H1 (cell line): Measurements from ENCODE around the gene PLVAP. TPM values are rescaled to one million over a fixed set of nuclear protein-coding genes. Genes with fewer than 3 reads are reported as not detected.

Experiments
- CTCF ChIA-PET: fragments of 300-600 bp; sonication (Branson Sonifier 250); formaldehyde crosslinking; loops from one replicate; lab custom pipeline; 2021; ENCODE audit not compliant: partially characterized antibody; lab: Charles Lee
- POLR2A ChIA-PET: fragments of 300-600 bp; sonication (Branson Sonifier 250); formaldehyde crosslinking; loops from one replicate; lab custom pipeline; 2021; ENCODE audit warnings: inconsistent platforms; ENCODE audit not compliant: partially characterized antibody; lab: Charles Lee
- DNase-seq, 2 experiments: peaks; one replicate each; pipeline versions ENCODE4 v3.0.0 to v3.0.0-alpha.2; 2010 to 2022; ENCODE audit warnings: low spot score in 2 of 2, low read depth in 1 of 2, mixed read lengths in 1 of 2
- FAIRE-seq: peaks from 2 replicates; lab custom pipeline; 2011; peaks lifted over from hg19 to GRCh38; lab: Jason Lieb, UNC
- H2AFZ ChIP-seq: 2 replicates; pipeline ENCODE4 v1.8.1; 2012; ENCODE audit warnings: low read length, inconsistent platforms
- H2AK5ac ChIP-seq: 2 replicates; pipeline ENCODE4 v1.6.1; 2013; ENCODE audit warnings: low read depth, low read length
- H2BK120ac ChIP-seq: replicated peaks from 2 replicates; pipeline ENCODE3; 2013; ENCODE audit warnings: low read depth, low read length, inconsistent platforms
- H2BK12ac ChIP-seq: 2 replicates; pipeline ENCODE4 v1.6.1; 2013; ENCODE audit warnings: low read depth, low read length
- H2BK15ac ChIP-seq: 2 replicates; pipeline ENCODE4 v1.6.1; 2013; ENCODE audit warnings: low read length
- H2BK20ac ChIP-seq: 2 replicates; pipeline ENCODE4 v1.6.1; 2013; ENCODE audit warnings: low read length
- H2BK5ac ChIP-seq: 2 replicates; pipeline ENCODE4 v1.6.1; 2013; ENCODE audit warnings: low read depth, low read length
- H3K14ac ChIP-seq: 2 replicates; pipeline ENCODE4 v1.6.1; 2013; ENCODE audit warnings: inconsistent platforms; ENCODE audit not compliant: insufficient read length
- H3K18ac ChIP-seq: 2 replicates; pipeline ENCODE4 v1.6.1; 2013; ENCODE audit warnings: low read length; ENCODE audit errors: extremely low read depth
- H3K23ac ChIP-seq: 2 replicates; pipeline ENCODE4 v1.6.1; 2013; ENCODE audit warnings: inconsistent platforms; ENCODE audit not compliant: insufficient read length
- H3K23me2 ChIP-seq: 2 replicates; pipeline ENCODE4 v1.6.1; 2013; ENCODE audit warnings: low read depth, low read length
- H3K27ac ChIP-seq: 2 replicates; pipeline ENCODE4 v1.6.1; 2011; ENCODE audit warnings: low read depth, low read length, inconsistent platforms
- H3K27me3 ChIP-seq, 4 experiments: replicated peaks in 1 of 4; 1 replicate in 1 of 4; 2 replicates in 3 of 4; pipeline versions ENCODE4 v1.6.1 to v1.8.1; 2011 to 2013; ENCODE audit warnings: low read length in 3 of 4, mild to moderate bottlenecking in 3 of 4, inconsistent platforms in 2 of 4, mixed read lengths in 2 of 4, moderate library complexity in 1 of 4; ENCODE audit not compliant: control insufficient read depth in 3 of 4, insufficient read depth in 3 of 4; ENCODE audit errors: extremely low read depth in 1 of 4
- H3K36me3 ChIP-seq, 4 experiments: 2 replicates each; pipeline versions ENCODE4 v1.6.1 to v1.8.1; 2011 to 2013; ENCODE audit warnings: mild to moderate bottlenecking in 4 of 4, low read length in 3 of 4, moderate library complexity in 2 of 4, control low read depth in 1 of 4, inconsistent platforms in 1 of 4; ENCODE audit not compliant: insufficient read depth in 4 of 4, control insufficient read depth in 2 of 4
- H3K4ac ChIP-seq: replicated peaks from 2 replicates; pipeline ENCODE3; 2013; ENCODE audit warnings: low read length, low read depth, mixed read lengths, inconsistent platforms; ENCODE audit not compliant: insufficient read length
- H3K4me1 ChIP-seq, 4 experiments: replicated peaks in 1 of 4; 1 replicate in 1 of 4; 2 replicates in 3 of 4; pipeline versions ENCODE4 v1.6.1 to v1.8.1; 2011 to 2013; ENCODE audit warnings: low read length in 3 of 4, inconsistent platforms in 2 of 4, mixed read lengths in 1 of 4; ENCODE audit not compliant: insufficient read depth in 4 of 4, control insufficient read depth in 3 of 4
- H3K4me2 ChIP-seq, 2 experiments: 2 replicates each; pipeline versions ENCODE4 v1.6.1 to v1.8.1; 2011 to 2013; ENCODE audit warnings: low read depth in 2 of 2, low read length in 2 of 2, control low read depth in 1 of 2, inconsistent platforms in 1 of 2, mild to moderate bottlenecking in 1 of 2; ENCODE audit not compliant: insufficient read depth in 1 of 2
- H3K4me3 ChIP-seq, 4 experiments: fragments of 200-600, 300-600 bp in 1 of 4; sonication (generic), shearing (Covaris generic), sonication (Bioruptor Twin) in 1 of 4; 2 replicates each; pipeline versions ENCODE4 v1.5.1 to v1.8.1; 2011 to 2016; ENCODE audit warnings: low read length in 4 of 4, low read depth in 3 of 4, control low read depth in 2 of 4, inconsistent platforms in 2 of 4, mild to moderate bottlenecking in 2 of 4, mixed read lengths in 1 of 4, moderate library complexity in 1 of 4; ENCODE audit not compliant: insufficient read depth in 2 of 4; ENCODE audit errors: extremely low read depth in 1 of 4
- H3K56ac ChIP-seq: replicated peaks from 2 replicates; pipeline ENCODE3; 2013; ENCODE audit warnings: low read depth, mild to moderate bottlenecking, mixed read lengths, low read length, inconsistent platforms; ENCODE audit not compliant: insufficient read length
- H3K79me1 ChIP-seq: 2 replicates; pipeline ENCODE4 v1.6.1; 2013; ENCODE audit warnings: low read depth, low read length, control low read depth
- H3K79me2 ChIP-seq, 2 experiments: 2 replicates each; pipeline versions ENCODE4 v1.6.1 to v1.8.1; 2012 to 2013; ENCODE audit warnings: low read length in 2 of 2, mild to moderate bottlenecking in 2 of 2, inconsistent platforms in 1 of 2; ENCODE audit not compliant: insufficient read depth in 2 of 2, control insufficient read depth in 1 of 2
- H3K9ac ChIP-seq, 4 experiments: replicated peaks in 1 of 4; 1 replicate in 1 of 4; 2 replicates in 3 of 4; pipeline versions ENCODE4 v1.6.1 to v1.8.1; 2011 to 2013; ENCODE audit warnings: low read depth in 3 of 4, low read length in 3 of 4, control low read depth in 2 of 4, mild to moderate bottlenecking in 2 of 4, moderate library complexity in 2 of 4, inconsistent platforms in 1 of 4; ENCODE audit errors: extremely low read depth in 1 of 4
- H3K9me3 ChIP-seq, 2 experiments: 2 replicates each; pipeline versions ENCODE4 v1.6.1 to v1.8.1; 2012 to 2013; ENCODE audit warnings: mild to moderate bottlenecking in 2 of 2, moderate library complexity in 2 of 2, control low read depth in 1 of 2, inconsistent platforms in 1 of 2, low read depth in 1 of 2, low read length in 1 of 2, mixed read lengths in 1 of 2; ENCODE audit not compliant: insufficient read depth in 2 of 2
- H4K20me1 ChIP-seq, 2 experiments: replicated peaks in 1 of 2; 2 replicates each; pipeline versions ENCODE3 to v1.8.1; 2011 to 2013; ENCODE audit warnings: inconsistent platforms in 2 of 2, low read length in 2 of 2, mild to moderate bottlenecking in 1 of 2; ENCODE audit not compliant: insufficient read depth in 2 of 2, control insufficient read depth in 1 of 2
- H4K5ac ChIP-seq: 2 replicates; pipeline ENCODE4 v1.6.1; 2013; ENCODE audit warnings: low read length, low read depth, mixed read lengths, inconsistent platforms; ENCODE audit not compliant: insufficient read length
- H4K8ac ChIP-seq: 2 replicates; pipeline ENCODE4 v1.8.0; 2013; ENCODE audit warnings: mild to moderate bottlenecking, moderate library complexity, low read length, inconsistent platforms; ENCODE audit not compliant: insufficient read depth; ENCODE audit errors: extremely low read depth
- H4K91ac ChIP-seq: replicated peaks from 2 replicates; pipeline ENCODE3; 2013; ENCODE audit warnings: low read length, mixed read lengths, inconsistent platforms; ENCODE audit not compliant: insufficient read length
- ASH2L ChIP-seq: fragments of 200-600, 300-600 bp; sonication (generic); IDR thresholded peaks from one replicate; pipeline ENCODE4 v1.7.1; 2017; ENCODE audit warnings: low read length
- BACH1 ChIP-seq: IDR thresholded peaks from 2 replicates; pipeline ENCODE4 v1.6.1; 2012; ENCODE audit warnings: low read length, improper control_type of control experiment
- CREB1 ChIP-seq: IDR thresholded peaks from 2 replicates; pipeline ENCODE4 v1.6.1; 2012; ENCODE audit warnings: inconsistent platforms
- EZH2 ChIP-seq: fragments of 200-600 bp; sonication (generic); IDR thresholded peaks from 2 replicates; pipeline ENCODE4 v1.7.1; 2012; ENCODE audit warnings: low read depth, mild to moderate bottlenecking, moderate library complexity, low read length, inconsistent platforms; ENCODE audit not compliant: severe bottlenecking
- FOSL1 ChIP-seq: IDR thresholded peaks from 2 replicates; pipeline ENCODE4 v1.6.1; 2011; ENCODE audit warnings: mild to moderate bottlenecking, low read depth, low read length, moderate library complexity; ENCODE audit not compliant: insufficient read depth
- MAFK ChIP-seq: IDR thresholded peaks from 2 replicates; pipeline ENCODE4 v1.6.1; 2012; ENCODE audit warnings: low read depth, mild to moderate bottlenecking, improper control_type of control experiment, low read length
- MAX ChIP-seq: IDR thresholded peaks from 2 replicates; pipeline ENCODE4 v1.6.1; 2012; ENCODE audit warnings: inconsistent platforms
- NANOG ChIP-seq: IDR thresholded peaks from 2 replicates; pipeline ENCODE4 v1.6.1; 2011; ENCODE audit warnings: low read length, low read depth, mild to moderate bottlenecking, inconsistent platforms; ENCODE audit not compliant: insufficient read depth, poor library complexity, severe bottlenecking
- SIRT6 ChIP-seq: IDR thresholded peaks from one replicate; pipeline ENCODE4 v1.7.1; 2012; ENCODE audit warnings: low read length, inconsistent platforms
- TAF7 ChIP-seq: optimal IDR thresholded peaks from 2 replicates; pipeline ENCODE3; 2011; ENCODE audit warnings: low read depth, mild to moderate bottlenecking, inconsistent platforms, low read length, moderate library complexity, borderline replicate concordance
- WGBS, 2 experiments: shearing (Covaris generic) in 1 of 2; methylation state at CpG; one replicate each; pipeline versions ENCODE4 v1.1.6 to v1.1.7; 2013 to 2015; ENCODE audit warnings: low lambda C conversion rate in 2 of 2, mixed read lengths in 2 of 2, inconsistent platforms in 1 of 2, low coverage in 1 of 2, missing lambda C conversion rate in 1 of 2; ENCODE audit not compliant: insufficient replicate concordance in 2 of 2, insufficient coverage in 1 of 2, insufficient read length in 1 of 2; ENCODE audit errors: extremely low coverage in 1 of 2, missing lambda C conversion rate in 1 of 2; 5-methylcytosine and 5-hydroxymethylcytosine counted together
- polyA plus RNA-seq, 7 experiments: library from polyadenylated mRNA; depleted of rRNA in 3 of 7; stranded (reverse) in 5 of 7; unstranded in 2 of 7; fragments of >200 nt in 5 of 7; fragments of 200-250 nt in 2 of 7; gene quantifications; 1 replicate in 5 of 7; 2 replicates in 1 of 7; 4 replicates in 1 of 7; pipeline versions ENCODE4 v1.2.1 to v1.2.3, GENCODE V29; 2011 to 2013; ENCODE audit warnings: missing spikeins in 2 of 7, mixed read lengths in 2 of 7
- total RNA-seq: library from RNA; stranded (reverse); fragmentation: NEBNext Ultra II Directional; extraction: Animal tissue kit (Norgen Biotek cat#: 25700); gene quantifications from 2 replicates; pipeline ENCODE4 v1.2.1, GENCODE V29; 2021
- TF ChIP-seq, protein P1 (sequence below): IDR thresholded peaks from 2 replicates; pipeline ENCODE4 v1.6.1; 2012; ENCODE audit warnings: inconsistent platforms

The PLVAP gene
- total and polyA plus RNA-seq, 2 of the 8 experiments (the other 6 are each of a cell fraction or from before 2014, with no cell fraction given), result 0.32 TPM; not detected in 1

- Histone ChIP-seq H3K79me1 (no peaks in the 10 kb centered on the region), H3K9me3 (no peaks in the 10 kb centered on the region), H3K36me3 (no peaks in the 10 kb centered on the region), H2BK15ac (no peak overlapping the region), H2AFZ (peak overlapping the region; percentile 68), H2BK20ac (no peak overlapping the region), H3K23me2 (peaks cover 11% of the 10 kb centered on the region), H4K91ac (no peak overlapping the region), H3K27me3 (peaks cover 0 to 5% (median 0%) of the 10 kb centered on the region in 4 experiments; a peak in 2 of 7 replicates), H4K20me1 (no peaks in the 10 kb centered on the region), H4K8ac (no peak overlapping the region), H3K27ac (no peak overlapping the region), H3K18ac (peak overlapping the region; percentile 48; the same call in 1 of the 2 replicates), H2BK120ac (no peak overlapping the region), H3K4me3 (peak overlapping the region; percentile 41 to 74 (median 58)), H3K56ac (no peak overlapping the region), H2BK5ac (no peak overlapping the region; the same call in 1 of the 2 replicates), H2AK5ac (no peak overlapping the region), H2BK12ac (0 out of 2 replicates have a peak overlapping the region, but pooled peaks have one; percentile 81), H3K23ac (no peak overlapping the region), H3K9ac (peak overlapping the region in 1 of 4 experiments; percentile 20; a peak in 1 of 7 replicates), H3K4me2 (peak overlapping the region; percentile 92 to 98), H3K4me1 (peaks cover 0 to 6% (median 3%) of the 10 kb centered on the region in 4 experiments; a peak in 4 of 7 replicates), H3K79me2 (no peaks in the 10 kb centered on the region), H4K5ac (no peak overlapping the region), H3K4ac (no peak overlapping the region), H3K14ac (no peak overlapping the region)
- DNase-seq, result peak in 1 of 2 experiments; percentile 57
- WGBS, 2 experiments, result 18% methylated on average over 19 of the region's 26 CpGs; no CpG with 5 or more reads in 1 of the 2 experiments
- POLR2A ChIA-PET, result interaction anchor here (0.6 to 1.6 kb wide), 5 partner anchors 13 to 304 kb away, joined by 3 to 8 read pairs (median 3); partner anchors contain the start of gene BST2
- CTCF ChIA-PET, result interaction anchor here (0.7 to 13.5 kb wide), 13 partner anchors 9 to 105 kb away, joined by 3 to 153 read pairs (median 4); partner anchors contain the start of gene BST2
- FAIRE-seq, result peak; percentile 13
- no peak for TF ChIP-seq NANOG
- TF ChIP-seq FOSL1, result no peak
- TF ChIP-seq EZH2, result no peak
- no peak for TF ChIP-seq MAX
- no peak for TF ChIP-seq MAFK
- TF ChIP-seq BACH1, result no peak
- TF ChIP-seq TAF7, result no peak
- TF ChIP-seq ASH2L, result no peak
- no peak for TF ChIP-seq CREB1
- TF ChIP-seq SIRT6, result no peak
- TF ChIP-seq, protein P1, sequence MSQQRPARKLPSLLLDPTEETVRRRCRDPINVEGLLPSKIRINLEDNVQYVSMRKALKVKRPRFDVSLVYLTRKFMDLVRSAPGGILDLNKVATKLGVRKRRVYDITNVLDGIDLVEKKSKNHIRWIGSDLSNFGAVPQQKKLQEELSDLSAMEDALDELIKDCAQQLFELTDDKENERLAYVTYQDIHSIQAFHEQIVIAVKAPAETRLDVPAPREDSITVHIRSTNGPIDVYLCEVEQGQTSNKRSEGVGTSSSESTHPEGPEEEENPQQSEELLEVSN, result no peak
These were observed 14.4 kb upstream of the PLVAP start for GRCh38 chr19:17391371-17392151.
